DMS79 (cell line): ENCODE data around the gene CLPSL2.
"Not testable (repeated sequence)": the region's sequence is repeated elsewhere in the genome, so short reads cannot be mapped to it uniquely, and the experiment has no call there.

Source experiments
- DNase-seq: peaks from one replicate; lab custom pipeline; 2025; lab: John Stamatoyannopoulos, UW

CLPSL2 gene

GRCh38 chr6:35776364-35777215 is at the start of gene CLPSL2:
Gene CLPSL2 (plus strand): TSS chr6:35776598. CDS start chr6:35776619, 21 bp downstream.
- peak; percentile 43 for DNase-seq

GRCh38 chr6:35727231-35727934 is 49.0 kb upstream of the CLPSL2 start:
- peak; percentile 86 for DNase-seq

GRCh38 chr6:35727935-35728682 is 48.3 kb upstream of the CLPSL2 start:
- peak; percentile 92 for DNase-seq

GRCh38 chr6:35728683-35729678 is 47.4 kb upstream of the CLPSL2 start:
- peak; percentile 66 for DNase-seq

- DNase-seq = no peak
Measured at GRCh38 chr6:35729722-35730121, 46.7 kb upstream of the CLPSL2 start.

- peak; percentile 62 for DNase-seq
Measured at GRCh38 chr6:35730745-35731413, 45.5 kb upstream of the CLPSL2 start.

- DNase-seq = peak; percentile 67
Measured at GRCh38 chr6:35731414-35731735, 45.0 kb upstream of the CLPSL2 start.

GRCh38 chr6:35731736-35732532 is 44.5 kb upstream of the CLPSL2 start:
- DNase-seq = peak; percentile 54

- DNase-seq = no peak
Measured at GRCh38 chr6:35733633-35734032, 42.8 kb upstream of the CLPSL2 start.

GRCh38 chr6:35734319-35734718 is 42.1 kb upstream of the CLPSL2 start:
- DNase-seq = not testable (repeated sequence)

GRCh38 chr6:35735452-35735851 is 40.9 kb upstream of the CLPSL2 start:
- no peak for DNase-seq

GRCh38 chr6:35736253-35736894 is 40.0 kb upstream of the CLPSL2 start:
- peak; percentile 18 for DNase-seq

GRCh38 chr6:35736982-35737412 is 39.4 kb upstream of the CLPSL2 start, which contains the start of gene ARMC12:
Gene ARMC12 (plus strand): TSS chr6:35737032. CDS start chr6:35737109, 77 bp downstream.
- DNase-seq = no peak

GRCh38 chr6:35737413-35738211 is 38.8 kb upstream of the CLPSL2 start:
- peak; percentile 29 for DNase-seq

GRCh38 chr6:35739645-35740524 is 36.5 kb upstream of the CLPSL2 start:
- DNase-seq = no peak

GRCh38 chr6:35742842-35743241 is 33.6 kb upstream of the CLPSL2 start:
- no peak for DNase-seq

- DNase-seq = no peak
Measured at GRCh38 chr6:35745509-35745908, 30.9 kb upstream of the CLPSL2 start.
